GM21367 (cell line): ENCODE results near the gene PPP2R5C.
A peak's percentile ranks its signal among the peaks of the same experiment; 100 is the strongest.
"Not testable (repeated sequence)": the region's sequence is repeated elsewhere in the genome, so short reads cannot be mapped to it uniquely, and the experiment has no call there.

Experiments
- ATAC-seq: cut with Tn5 transposase; IDR thresholded peaks from one replicate; pipeline ENCODE4 v1.9.1; 2021; ENCODE audit not compliant: unreplicated experiment

The PPP2R5C gene

DNA sequence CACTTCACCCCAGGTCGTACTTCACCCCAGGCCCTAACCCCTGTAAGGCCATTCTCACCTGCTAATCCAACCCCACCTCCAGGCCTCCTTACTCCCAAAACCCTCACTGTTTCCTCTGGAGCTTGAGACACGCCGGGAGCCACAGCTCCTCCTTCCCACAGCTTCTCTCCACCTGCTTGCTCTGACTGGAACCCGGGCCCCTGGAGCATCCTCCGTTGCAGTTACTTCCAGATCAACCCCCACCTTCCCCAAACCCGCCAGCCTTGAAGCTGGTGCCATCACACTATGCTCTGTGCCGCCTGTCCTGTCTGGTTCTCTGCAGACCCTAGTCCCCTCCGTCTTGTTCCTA is 34.6 kb upstream of the PPP2R5C start:
- ATAC-seq: no peak

GRCh38 chr14:101727611-101728366 is 33.7 kb upstream of the PPP2R5C start:
- ATAC-seq: no peak

GRCh38 chr14:101728367-101728742 is 33.2 kb upstream of the PPP2R5C start:
- ATAC-seq: no peak

- ATAC-seq: no peak
These were observed 32.1 kb upstream of the PPP2R5C start for GRCh38 chr14:101729382-101729781.

DNA sequence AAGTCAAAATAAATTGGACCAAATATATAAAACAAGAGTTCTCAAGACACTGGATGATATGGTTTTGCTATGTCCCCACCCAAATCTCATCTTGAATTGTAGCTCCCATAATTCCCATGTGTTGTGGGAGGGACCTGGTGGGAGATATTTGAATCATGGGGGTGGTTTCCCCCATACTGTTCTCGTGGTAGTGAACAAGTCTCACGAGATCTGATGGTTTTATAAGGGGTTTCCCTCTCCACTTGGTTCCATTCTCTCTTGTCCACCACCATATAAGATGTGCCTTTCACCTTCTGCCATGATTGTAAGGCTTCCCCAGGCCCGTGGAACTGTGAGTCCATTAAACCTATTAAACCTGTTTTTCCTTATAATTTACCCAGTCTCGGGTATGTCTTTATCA is 31.4 kb upstream of the PPP2R5C start:
- not testable (repeated sequence) for ATAC-seq

GRCh38 chr14:101730626-101731186 is 30.8 kb upstream of the PPP2R5C start:
- no peak for ATAC-seq

DNA sequence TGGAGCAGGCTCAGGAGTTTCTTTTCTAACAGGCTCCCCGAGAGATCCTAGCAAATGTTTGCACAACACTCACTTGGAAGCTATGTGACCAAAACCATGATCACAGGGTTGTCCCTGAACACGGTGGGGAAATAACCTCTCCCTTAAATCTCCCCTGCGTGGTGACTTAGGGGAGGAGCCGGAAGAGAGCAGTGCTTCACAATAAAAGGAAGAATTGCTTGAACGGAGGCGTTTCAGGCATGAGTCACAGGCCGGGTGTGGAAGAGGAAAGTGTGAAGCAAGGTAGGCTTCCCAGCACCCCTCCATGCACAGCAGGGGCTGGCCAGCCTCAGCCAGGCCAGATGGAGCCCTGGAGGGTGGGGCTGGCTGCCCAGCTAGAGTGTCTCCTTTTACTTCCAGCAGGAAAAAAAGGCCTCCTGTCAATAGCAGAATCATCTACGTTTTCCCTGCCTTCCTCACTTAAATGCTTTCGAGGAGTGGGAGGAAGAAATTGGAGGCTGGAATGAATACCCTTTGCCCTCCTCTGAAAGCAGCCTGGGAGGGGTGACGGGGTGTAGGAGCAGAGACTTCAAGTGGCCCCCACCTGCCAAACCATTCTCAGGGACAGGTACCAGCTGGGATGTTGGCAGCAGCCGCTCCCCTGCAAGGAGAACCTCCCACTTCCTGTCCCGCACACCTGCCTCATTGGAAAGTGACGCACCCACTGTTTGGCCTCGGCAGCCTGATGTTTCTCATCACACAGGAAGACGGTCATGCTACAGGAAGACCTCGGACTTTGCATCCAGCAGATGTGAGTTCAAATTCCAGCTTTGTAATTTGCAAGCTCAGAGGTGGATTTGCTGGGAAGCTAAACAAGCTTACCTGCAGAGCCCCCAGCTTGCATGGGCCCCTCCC is 30.1 kb upstream of the PPP2R5C start:
- ATAC-seq: peak; percentile 68

DNA sequence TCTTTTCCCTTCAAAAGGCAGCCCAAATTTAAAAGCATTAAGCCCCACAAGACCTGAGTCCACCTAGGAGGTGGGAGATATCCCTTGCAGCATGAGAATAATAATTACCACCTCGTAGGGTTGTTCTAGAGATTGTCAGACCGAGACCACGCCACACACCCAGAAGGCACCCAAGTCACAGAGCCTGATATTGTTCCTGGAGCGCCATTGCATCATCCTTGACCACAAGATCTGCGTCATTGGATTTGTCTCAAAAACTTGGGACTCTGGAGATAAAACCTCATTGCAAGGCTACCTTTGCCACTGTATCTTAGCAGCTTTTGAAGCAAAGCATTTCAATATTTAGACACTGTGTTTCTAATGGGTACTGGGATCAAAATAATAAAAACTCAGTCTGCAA is 29.4 kb upstream of the PPP2R5C start:
- ATAC-seq: no peak

DNA sequence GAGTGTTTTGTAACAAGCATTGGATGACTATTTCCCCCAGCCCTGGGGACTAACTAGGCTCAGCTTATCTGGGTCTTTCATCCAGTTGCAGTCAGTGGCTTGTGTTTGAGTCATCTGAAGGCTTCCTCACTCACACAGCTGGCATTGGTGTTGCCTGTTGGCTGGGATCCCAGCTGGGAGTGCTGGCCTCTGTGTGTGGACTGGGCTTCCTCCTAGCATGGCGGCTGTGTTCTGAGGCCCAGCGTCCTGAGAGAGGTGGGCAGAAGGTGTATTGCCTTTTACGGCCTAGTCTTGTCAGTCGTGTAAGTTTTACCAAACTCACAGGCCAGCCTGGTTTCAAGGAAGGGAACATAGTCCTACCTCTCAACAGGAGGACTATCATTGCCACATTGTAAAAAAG is 28.3 kb upstream of the PPP2R5C start:
- no peak for ATAC-seq

GRCh38 chr14:101734246-101734847 is 27.2 kb upstream of the PPP2R5C start:
- ATAC-seq: no peak

- ATAC-seq: no peak
These were observed 26.1 kb upstream of the PPP2R5C start for GRCh38 chr14:101735453-101735852.

GRCh38 chr14:101736071-101736470 is 25.4 kb upstream of the PPP2R5C start:
- no peak for ATAC-seq

DNA sequence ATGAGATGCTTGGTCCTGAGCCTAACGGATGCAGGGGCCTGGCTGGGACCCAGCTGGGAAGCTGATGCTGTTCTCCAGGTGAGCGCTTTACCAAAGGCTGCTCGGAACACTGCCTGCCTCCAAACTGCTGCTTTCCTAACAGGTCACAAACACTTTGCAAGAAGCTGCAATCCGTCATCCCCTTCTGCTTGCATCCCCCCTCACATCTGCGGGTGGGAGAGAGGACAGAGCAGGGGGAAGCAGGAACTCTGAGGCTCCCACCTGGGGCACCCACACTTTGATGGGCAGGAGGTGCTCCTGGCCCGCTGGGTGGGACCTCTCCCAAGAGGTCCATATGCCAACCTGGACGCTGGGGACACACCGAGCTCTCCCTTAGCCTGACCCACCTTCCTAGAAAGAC is 24.9 kb upstream of the PPP2R5C start:
- ATAC-seq: no peak

DNA sequence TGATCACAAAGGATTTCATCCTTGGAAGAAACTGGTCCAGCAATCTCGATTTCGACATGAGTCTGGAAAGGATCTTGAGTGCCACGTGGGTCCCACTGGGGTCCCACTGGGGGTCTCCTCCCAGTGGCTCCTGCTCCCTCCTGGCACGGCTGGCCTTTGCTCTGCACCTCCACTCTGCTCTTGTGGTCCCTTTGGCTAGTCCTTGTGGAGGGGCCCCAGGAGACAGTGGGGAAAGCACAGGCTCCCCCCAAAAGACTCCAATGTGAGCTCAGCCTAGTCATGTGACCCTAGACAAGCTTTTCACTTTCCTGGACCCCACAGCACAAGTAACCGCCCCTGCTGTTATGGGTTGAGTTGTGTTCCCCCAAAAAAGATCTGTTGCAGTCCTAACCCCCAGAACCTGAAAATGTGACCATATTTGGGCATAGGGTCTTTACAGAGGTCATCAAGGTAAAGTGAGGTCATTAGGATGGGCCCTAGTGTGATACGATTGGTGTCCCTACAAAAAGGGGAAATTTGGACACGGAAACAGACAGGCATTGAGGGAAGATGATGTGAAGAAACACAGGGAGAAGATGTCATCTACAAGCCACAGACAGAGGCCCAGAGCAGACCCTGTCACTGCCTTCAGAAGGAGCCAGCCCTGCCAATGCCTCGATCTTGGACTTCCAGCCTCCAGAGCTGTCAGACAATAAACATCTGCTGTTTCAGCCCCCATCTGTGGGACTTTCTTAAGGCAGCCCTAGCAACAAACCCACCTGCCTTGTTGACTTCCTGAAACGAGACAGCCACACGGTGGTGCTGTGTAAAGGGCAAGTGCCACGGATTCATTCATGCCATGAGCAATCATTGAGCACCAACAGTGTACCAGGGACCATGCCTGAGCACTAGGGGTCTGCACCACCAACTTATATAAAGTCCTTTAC is 23.8 kb upstream of the PPP2R5C start:
- ATAC-seq: no peak

DNA sequence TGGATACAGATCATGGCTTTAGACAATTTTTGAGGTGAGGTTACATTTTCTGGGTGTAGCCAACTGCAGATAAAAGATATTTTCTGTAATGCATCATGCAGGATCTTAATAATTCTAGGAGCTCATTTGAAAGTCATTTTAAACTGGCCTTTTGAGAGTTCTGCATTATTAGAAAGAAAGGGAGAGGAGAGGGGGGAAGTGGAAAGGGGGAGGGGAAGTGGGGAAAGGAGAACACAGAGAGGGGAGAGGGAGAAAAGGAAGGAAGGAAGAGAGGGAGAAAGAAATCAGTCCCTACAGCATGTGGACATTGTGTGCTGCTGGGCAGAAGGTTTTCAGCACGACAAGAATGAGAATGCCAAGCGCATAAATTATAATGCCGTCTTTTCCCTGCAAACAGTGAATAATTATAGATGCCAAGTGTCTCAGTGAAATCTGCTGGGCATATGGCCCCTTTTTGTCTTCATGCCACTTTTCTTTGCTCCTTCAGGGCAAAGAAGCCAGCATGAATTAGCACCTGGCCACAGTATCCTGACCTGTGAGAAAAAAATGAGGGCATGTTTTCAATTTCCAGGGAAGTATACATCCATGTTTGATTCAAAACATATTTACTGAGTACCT is 22.7 kb upstream of the PPP2R5C start:
- ATAC-seq: no peak

- ATAC-seq: no peak
These were observed 21.9 kb upstream of the PPP2R5C start for GRCh38 chr14:101739446-101740141.

DNA sequence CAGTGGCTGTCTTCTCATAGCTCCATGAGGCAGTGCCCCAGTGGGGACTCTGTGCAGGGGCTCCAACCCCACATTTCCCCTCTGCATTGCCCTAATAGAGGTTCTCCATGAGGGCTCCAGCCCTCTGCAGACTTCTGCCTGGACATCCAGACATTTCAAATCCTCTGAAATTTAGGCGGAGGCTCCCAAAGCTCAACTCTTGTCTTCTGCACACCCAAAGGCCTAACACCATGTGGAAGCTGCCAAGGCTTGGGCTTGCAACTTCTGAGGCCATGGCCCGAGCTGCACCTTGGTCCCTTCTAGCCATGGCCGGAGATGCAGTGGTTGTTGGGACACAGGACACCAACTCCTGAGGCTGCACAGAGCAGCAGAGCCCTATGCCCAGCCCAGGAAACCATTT is 20.5 kb upstream of the PPP2R5C start:
- ATAC-seq: no peak

DNA sequence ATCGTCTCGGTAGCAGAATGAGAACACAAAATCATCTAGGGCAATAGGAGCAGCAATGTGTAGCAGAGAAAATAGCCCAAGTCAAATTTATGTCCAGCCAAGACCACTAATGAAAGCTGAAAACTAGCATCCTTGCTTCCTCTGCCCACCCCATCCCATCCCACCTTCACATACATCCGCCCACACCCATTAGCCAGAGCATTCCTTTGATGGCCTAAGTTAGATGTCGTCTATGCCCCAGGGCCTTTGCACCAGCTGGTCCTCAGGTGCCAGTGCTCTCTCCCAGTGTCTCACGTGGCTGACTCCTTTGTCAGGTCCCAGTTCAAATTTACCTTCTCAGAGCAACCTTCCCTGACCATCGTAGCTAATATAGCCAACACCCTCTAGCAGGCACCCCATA is 17.8 kb upstream of the PPP2R5C start:
- no peak for ATAC-seq

GRCh38 chr14:101744382-101744781 is 17.1 kb upstream of the PPP2R5C start:
- ATAC-seq: not testable (repeated sequence)

DNA sequence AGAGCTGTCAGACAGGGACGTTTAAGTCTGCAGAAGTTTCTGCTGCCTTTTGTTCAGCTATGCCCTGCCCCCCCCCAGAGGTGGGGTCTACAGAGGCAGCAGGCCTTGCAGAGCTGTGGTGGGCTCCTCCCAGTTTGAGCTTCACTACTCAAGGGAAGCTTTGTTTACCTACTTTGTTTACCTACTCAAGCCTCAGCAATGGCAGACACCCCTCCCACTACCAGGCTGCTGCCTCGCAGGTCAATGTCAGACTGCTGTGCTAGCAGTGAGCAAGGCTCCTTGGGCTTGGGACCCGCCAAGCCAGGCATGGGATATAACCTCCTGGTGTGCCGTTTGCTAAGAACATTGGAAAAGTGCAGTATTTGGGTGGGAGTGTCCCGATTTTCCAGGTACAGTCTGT is 11.8 kb upstream of the PPP2R5C start:
- ATAC-seq: not testable (repeated sequence)
